HG03095 (cell line): ENCODE data around the gene OR10A5.
"Not testable (repeated sequence)": the region's sequence is repeated elsewhere in the genome, so short reads cannot be mapped to it uniquely, and the experiment has no call there.

ENCODE experiments used
- ATAC-seq: cut with Tn5 transposase; IDR thresholded peaks from one replicate; pipeline ENCODE4 v1.9.1; 2021; ENCODE audit warnings: moderate library complexity; ENCODE audit not compliant: unreplicated experiment

OR10A5 gene

GRCh38 chr11:6875761-6876160 lies 30.3 kb downstream of the OR10A5 start:
- no peak for ATAC-seq

GRCh38 chr11:6876325-6876724 lies 30.8 kb downstream of the OR10A5 start, which contains the start of gene OR10A4:
Gene OR10A4, plus strand, starts transcription at chr11:6876625. Its CDS starts 23 bp downstream, at chr11:6876648.
- no peak for ATAC-seq

DNA sequence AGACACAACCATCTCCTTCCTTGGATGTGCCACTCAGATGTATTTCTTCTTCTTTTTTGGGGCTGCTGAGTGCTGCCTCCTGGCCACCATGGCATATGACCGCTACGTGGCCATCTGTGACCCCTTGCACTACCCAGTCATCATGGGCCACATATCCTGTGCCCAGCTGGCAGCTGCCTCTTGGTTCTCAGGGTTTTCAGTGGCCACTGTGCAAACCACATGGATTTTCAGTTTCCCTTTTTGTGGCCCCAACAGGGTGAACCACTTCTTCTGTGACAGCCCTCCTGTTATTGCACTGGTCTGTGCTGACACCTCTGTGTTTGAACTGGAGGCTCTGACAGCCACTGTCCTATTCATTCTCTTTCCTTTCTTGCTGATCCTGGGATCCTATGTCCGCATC lies 31.4 kb downstream of the OR10A5 start:
- ATAC-seq, result no peak

DNA sequence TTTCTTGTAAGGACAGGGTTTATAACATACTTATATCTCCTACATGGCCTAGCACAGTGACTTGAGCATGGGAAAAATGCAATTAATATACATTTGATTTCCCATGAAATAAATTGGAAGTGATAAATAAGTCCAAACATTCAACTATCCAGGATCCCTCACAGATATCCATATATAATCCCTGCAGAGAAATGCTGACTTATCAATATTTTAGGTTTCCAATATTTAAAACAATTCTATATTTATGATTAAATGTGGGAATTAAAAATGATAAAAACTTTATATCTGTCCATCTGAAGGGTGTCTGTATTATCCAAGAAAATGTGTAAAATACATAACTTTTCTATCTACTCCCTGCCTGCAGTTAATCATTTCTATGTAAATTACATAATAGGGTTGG lies 37.3 kb downstream of the OR10A5 start:
- ATAC-seq, result no peak

DNA sequence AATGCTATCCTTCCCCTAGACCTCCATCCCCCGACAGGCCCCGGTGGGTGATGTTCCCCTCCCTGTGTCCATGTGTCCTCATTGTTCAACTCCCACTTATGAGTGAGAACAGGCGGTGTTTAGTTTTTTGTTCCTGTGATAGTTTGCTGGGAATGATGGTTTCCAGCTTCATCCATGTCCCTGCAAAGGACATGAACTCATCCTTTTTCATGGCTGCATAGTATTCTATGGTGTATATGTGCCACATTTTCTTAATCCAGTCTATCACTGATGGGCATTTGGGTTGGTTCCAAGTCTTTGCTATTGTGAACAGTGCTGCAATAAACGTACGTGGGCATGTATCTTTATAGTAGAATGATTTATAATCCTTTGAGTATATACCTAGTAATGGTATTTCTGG lies 42.2 kb downstream of the OR10A5 start:
- not testable (repeated sequence) for ATAC-seq

DNA sequence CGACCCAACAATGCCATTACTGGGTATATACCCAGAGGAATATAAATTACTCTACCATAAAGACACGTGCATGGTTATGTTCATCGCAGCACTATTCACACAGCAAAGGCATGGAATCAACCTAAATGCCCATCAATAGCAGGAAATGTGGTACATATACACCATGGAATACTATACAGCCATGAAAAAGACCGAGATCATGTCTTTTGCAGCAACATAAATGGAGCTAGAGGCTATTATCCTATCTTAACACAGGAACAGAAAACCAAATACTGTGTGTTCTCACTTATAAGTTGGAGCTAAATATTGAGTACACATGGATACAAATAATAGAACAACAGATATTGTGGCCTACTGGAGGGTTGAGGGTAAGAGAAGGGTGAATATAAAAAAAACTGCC lies 43.3 kb downstream of the OR10A5 start:
- no peak for ATAC-seq

DNA sequence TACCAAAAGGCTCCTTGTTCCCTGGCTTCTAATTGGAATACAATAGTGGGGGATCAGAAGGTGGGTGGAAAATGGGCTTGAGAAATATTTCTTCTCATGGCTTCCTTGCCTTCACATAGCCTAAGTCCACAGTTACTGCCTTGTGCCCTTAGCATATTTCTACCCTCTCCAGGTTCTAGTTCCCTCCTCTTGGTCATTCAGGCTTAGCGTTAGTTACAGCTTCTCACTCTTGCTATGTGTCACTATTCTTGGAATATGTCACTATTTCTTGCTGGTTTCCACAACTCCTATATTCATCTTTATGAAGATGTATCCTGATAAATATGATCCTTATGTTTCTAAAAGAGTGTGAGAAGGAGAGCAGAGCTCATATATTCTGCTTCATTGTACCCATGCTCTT lies 44.4 kb downstream of the OR10A5 start:
- ATAC-seq, result no peak

- ATAC-seq, result no peak
Observed at GRCh38 chr11:6892400-6892799, 46.9 kb downstream of the OR10A5 start, which contains the start of gene OR2D2. Gene OR2D2, minus strand, starts transcription at chr11:6892500. Its CDS starts 0 bp downstream, at chr11:6892500.

DNA sequence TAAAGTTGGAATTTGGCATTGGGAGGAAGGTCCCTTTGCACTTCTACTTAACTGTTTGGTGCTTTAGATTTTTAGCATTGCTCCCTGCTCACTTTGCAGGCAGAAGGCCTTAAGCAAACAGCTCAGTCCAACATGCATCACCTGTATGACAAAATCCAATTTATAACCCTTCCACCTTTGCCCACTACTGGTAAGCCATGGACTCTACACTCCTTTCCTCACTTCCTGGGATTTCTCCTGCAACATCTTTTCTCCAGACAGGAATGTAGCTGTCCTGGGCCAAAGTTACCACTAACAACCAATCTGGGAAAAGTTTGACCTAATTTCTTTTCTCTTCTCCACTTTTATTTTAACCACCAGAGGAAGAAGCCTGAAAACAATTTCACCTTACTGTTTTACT lies 48.6 kb downstream of the OR10A5 start:
- ATAC-seq, result no peak

DNA sequence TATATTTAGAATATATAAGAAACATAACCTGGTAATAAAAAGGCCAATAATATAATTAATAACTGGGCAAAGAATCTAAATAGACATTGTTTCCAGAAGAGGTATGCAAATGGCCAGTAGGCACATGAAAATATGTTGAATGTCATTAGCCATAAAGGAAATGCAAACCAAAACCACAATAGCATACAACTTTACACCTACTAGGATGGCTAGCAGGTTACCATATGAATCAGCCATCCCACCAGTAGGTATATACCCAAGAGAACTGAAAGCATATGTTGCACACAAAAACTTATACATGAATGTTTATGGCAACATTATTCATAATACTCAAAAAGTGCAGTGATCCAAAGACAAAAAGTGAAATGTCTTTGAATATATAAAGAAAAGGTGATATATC lies 49.5 kb downstream of the OR10A5 start:
- peak; percentile 85 for ATAC-seq
